PFSK-1 (cell line): Measurements from ENCODE around the gene ATXN1.

ENCODE experiments used
- SIN3A ChIP-seq: IDR thresholded peaks from 2 replicates; pipeline ENCODE4 v1.6.1; 2012; ENCODE audit warnings: mild to moderate bottlenecking, low read length, moderate library complexity, borderline replicate concordance; ENCODE audit not compliant: insufficient read depth
- TF ChIP-seq, protein P1 (sequence below), 2 experiments: IDR thresholded peaks; 2 replicates each; pipeline versions ENCODE4 v1.6.1 to v1.8.0; 2011 to 2012; ENCODE audit warnings: low read depth in 2 of 2, low read length in 2 of 2, control low read depth in 1 of 2, inconsistent platforms in 1 of 2, mild to moderate bottlenecking in 1 of 2, moderate library complexity in 1 of 2; ENCODE audit not compliant: insufficient read depth in 1 of 2

DNA sequence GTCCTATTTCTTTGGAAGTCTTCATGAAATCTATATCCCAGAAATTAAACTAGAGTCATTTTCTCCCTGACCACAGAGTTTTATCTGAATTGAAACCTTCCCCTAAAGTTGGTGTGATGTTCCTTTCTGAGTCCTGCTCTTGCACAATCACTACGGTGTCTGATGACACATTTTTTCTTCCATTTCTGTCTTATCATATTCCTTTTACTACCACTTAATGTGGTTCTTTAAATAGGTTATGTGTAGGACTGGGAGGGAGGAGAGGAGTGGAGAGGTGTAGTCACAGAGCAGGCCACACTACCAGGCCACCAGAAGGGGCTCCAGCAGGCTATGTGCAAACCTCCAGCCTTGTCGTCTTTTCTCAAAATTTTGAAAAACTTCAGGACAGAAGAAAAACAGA is 39.7 kb upstream of the ATXN1 start:
- TF ChIP-seq, protein P1, sequence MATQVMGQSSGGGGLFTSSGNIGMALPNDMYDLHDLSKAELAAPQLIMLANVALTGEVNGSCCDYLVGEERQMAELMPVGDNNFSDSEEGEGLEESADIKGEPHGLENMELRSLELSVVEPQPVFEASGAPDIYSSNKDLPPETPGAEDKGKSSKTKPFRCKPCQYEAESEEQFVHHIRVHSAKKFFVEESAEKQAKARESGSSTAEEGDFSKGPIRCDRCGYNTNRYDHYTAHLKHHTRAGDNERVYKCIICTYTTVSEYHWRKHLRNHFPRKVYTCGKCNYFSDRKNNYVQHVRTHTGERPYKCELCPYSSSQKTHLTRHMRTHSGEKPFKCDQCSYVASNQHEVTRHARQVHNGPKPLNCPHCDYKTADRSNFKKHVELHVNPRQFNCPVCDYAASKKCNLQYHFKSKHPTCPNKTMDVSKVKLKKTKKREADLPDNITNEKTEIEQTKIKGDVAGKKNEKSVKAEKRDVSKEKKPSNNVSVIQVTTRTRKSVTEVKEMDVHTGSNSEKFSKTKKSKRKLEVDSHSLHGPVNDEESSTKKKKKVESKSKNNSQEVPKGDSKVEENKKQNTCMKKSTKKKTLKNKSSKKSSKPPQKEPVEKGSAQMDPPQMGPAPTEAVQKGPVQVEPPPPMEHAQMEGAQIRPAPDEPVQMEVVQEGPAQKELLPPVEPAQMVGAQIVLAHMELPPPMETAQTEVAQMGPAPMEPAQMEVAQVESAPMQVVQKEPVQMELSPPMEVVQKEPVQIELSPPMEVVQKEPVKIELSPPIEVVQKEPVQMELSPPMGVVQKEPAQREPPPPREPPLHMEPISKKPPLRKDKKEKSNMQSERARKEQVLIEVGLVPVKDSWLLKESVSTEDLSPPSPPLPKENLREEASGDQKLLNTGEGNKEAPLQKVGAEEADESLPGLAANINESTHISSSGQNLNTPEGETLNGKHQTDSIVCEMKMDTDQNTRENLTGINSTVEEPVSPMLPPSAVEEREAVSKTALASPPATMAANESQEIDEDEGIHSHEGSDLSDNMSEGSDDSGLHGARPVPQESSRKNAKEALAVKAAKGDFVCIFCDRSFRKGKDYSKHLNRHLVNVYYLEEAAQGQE (IDR thresholded peaks at IDR 0.05; ENCODE audit: insufficient read depth in 1 of 2, low read depth in 2 of 2, low read length in 2 of 2) = no peak
- no peak for TF ChIP-seq SIN3A
